GM21515 (cell line): ENCODE measurements around the gene GNG3.

Experiments used
- ATAC-seq: cut with Tn5 transposase; IDR thresholded peaks from one replicate; pipeline ENCODE4 v1.9.1; 2021; ENCODE audit not compliant: unreplicated experiment

Gene GNG3

GRCh38 chr11:62755086-62755615, 47.7 kb downstream of the GNG3 start:
- ATAC-seq, result no peak

DNA sequence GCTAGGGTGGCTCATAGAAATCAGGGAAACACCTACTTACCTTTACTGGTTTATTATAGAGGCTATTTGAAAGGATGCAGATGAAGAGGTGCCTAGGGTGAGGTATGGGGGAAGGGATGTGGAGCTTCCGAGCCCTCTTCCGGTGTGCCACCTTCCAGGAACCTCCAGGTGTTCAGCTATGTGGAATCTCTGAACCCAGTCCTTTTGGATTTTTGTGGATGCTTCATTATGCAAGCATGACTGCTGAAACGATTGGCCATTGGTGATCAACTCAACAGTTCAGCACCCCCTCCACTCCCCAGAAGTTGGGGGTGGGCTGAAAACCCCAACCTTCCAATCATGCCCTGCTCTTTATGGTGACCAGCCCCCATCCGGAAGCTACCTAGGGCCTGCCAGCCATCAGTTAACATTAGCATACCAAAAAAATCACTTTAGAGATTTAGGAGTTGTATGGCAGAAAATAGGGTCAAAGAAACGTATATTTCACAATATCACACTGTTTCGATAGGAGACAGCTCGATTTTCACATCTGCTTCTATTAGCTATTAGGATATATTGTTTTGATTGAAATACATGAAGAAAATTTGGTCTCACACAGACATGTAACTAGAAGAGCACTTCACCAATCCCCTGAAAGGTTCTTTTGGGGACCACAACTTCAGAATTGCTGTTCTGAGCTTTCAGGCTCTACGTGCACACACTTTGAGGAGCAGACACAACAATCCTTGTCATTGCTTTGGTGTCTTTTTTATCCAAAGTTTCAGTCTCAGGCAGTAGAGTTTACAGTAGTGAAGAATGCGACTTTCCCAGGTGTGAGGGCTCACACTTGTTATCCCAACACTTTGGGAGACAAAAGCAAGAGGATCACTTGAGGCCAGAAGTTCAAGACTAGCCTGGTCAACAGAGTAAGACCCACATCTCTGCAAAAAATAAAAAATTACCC, 50.6 kb downstream of the GNG3 start:
- no peak for ATAC-seq
